Ovary (tissue), 9 donors: Measurements from ENCODE around the gene DENND1A. TPM values are rescaled to one million over a fixed set of nuclear protein-coding genes. Genes with fewer than 3 reads are reported as not detected.
"Not testable (repeated sequence)": the region's sequence is repeated elsewhere in the genome, so short reads cannot be mapped to it uniquely, and the experiment has no call there.

Experiments used
- DNase-seq, 5 donors: peaks; one replicate each; pipeline ENCODE4 v3.0.0-alpha.2; 2019 to 2020
- H3K27ac ChIP-seq, 2 donors: fragments of 200-600 bp; one replicate each; pipeline versions ENCODE4 v1.5.1 to v1.8.0; 2019 to 2022
- H3K27me3 ChIP-seq: fragments of 200-600 bp; one replicate; pipeline ENCODE4 v1.8.0; 2022
- H3K36me3 ChIP-seq: fragments of 200-600 bp; sonication (generic); one replicate; pipeline ENCODE4 v1.5.1; 2019
- H3K4me1 ChIP-seq: one replicate; pipeline ENCODE4 v1.8.1; 2013; ENCODE audit warnings: mild to moderate bottlenecking, moderate library complexity; ENCODE audit not compliant: insufficient read depth
- H3K4me3 ChIP-seq: fragments of 200-600 bp; sonication (generic); one replicate; pipeline ENCODE4 v1.5.1; 2017
- H3K9me3 ChIP-seq, 2 donors: fragments of 200-600 bp in 1 of 2; sonication (generic) in 1 of 2; one replicate each; pipeline versions ENCODE4 v1.5.1 to v1.8.1; 2013 to 2019; ENCODE audit warnings: mild to moderate bottlenecking in 1 of 2, moderate library complexity in 1 of 2
- CTCF ChIP-seq, 3 donors: fragments of 450-650 bp in 2 of 3; fragments of 200-600 bp in 1 of 3; IDR thresholded peaks; one replicate each; pipeline versions ENCODE4 v1.5.1 to v1.8.0; 2016 to 2022; ENCODE audit warnings: antibody characterized with exemption in 3 of 3, mild to moderate bottlenecking in 1 of 3
- EP300 ChIP-seq: sonication (generic); formaldehyde crosslinking; IDR thresholded peaks from one replicate; pipeline ENCODE4 v1.6.1; 2017; ENCODE audit warnings: antibody characterized with exemption
- POLR2A ChIP-seq: fragments of 450-650 bp; IDR thresholded peaks from one replicate; pipeline ENCODE4 v1.6.1; 2017; ENCODE audit warnings: antibody characterized with exemption, mild to moderate bottlenecking, moderate library complexity
- WGBS, 3 donors: extraction: QIAGEN DNeasy Blood & Tissue Kit in 1 of 3; methylation state at CpG; one replicate each; pipeline versions ENCODE4 v1.1.5 to v1.1.7; 2013 to 2017; 5-methylcytosine and 5-hydroxymethylcytosine counted together
- intact Hi-C, 4 donors: fragments of 100-400 bp; cut with DNase I; formaldehyde crosslinking; loops; one replicate each; pipeline versions ENCODE4 v1.11.0 to v1.15.1; 2022 to 2023
- polyA plus RNA-seq, 2 donors: library from polyadenylated mRNA; stranded (reverse); fragments of 200-250 nt in 1 of 2; fragments of 350-450 nt in 1 of 2; fragmentation: Illumina TruSeq in 1 of 2; extraction: RNeasy Lipid Tissue Mini Kit (QIAGEN cat#74804) in 1 of 2; gene quantifications; one replicate each; pipeline ENCODE4 v1.2.3, GENCODE V29; 2013 to 2014
- total RNA-seq, 7 donors: library from RNA; depleted of rRNA in 2 of 7; stranded (reverse); fragments of >200 nt in 2 of 7; fragmentation: NEBNext Ultra II Directional in 3 of 7; extraction: Animal tissue kit (Norgen Biotek cat#: 25700) in 3 of 7; gene quantifications; one replicate each; pipeline versions ENCODE4 v1.1.0 to v1.2.4, GENCODE V29; 2016 to 2023
- donor health status: DM: no; HTN: no; CAD: no; lungs with moderate emphysema.
- donor health status: DM: no; HTN: no; CAD: no.
- donor health status: Bipolar disorder and iron deficiency.
- donor health status: DM: yes; HTN: yes; CAD: no.
- donor health status: DM: no; HTN: no; CAD: no.
- donor health status: DM: yes; HTN: yes; CAD: no.

The DENND1A gene
- total and polyA plus RNA-seq, 9 donors: 10.4 to 24.5 (median 17.1) TPM

- no peaks in the 10 kb centered on the region for H3K27me3 ChIP-seq
- H3K9me3 ChIP-seq: no peaks in the 10 kb centered on the region
- no peak overlapping the region for H3K27ac ChIP-seq
- no peaks in the 10 kb centered on the region for H3K36me3 ChIP-seq
- WGBS, 3 donors: 82 to 90% (median 84%) methylated on average over 2 of the region's 2 CpGs
- no peak for DNase-seq
- intact Hi-C loops: no loop called here
- no peak for TF ChIP-seq CTCF (IDR thresholded peaks at IDR 0.05)
- no peak for TF ChIP-seq POLR2A
- no peak for TF ChIP-seq EP300
- H3K4me3 ChIP-seq: no peak overlapping the region
- no peaks in the 10 kb centered on the region for H3K4me1 ChIP-seq
Observed at GRCh38 chr9:123435471-123435870, 494.5 kb downstream of the DENND1A start.

- H3K4me1 ChIP-seq: no peaks in the 10 kb centered on the region
- WGBS, 3 donors: 87 to 89% (median 88%) methylated on average over 9 of the region's 9 CpGs
- no peak overlapping the region for H3K27ac ChIP-seq
- no peaks in the 10 kb centered on the region for H3K9me3 ChIP-seq
- intact Hi-C loops: no loop called here
- no peak for DNase-seq
- no peak for TF ChIP-seq EP300
- TF ChIP-seq POLR2A: no peak
- TF ChIP-seq CTCF (IDR thresholded peaks at IDR 0.05): no peak
- H3K4me3 ChIP-seq: no peak overlapping the region
- no peaks in the 10 kb centered on the region for H3K36me3 ChIP-seq
- H3K27me3 ChIP-seq: no peaks in the 10 kb centered on the region
Observed at GRCh38 chr9:123434619-123435240, 495.2 kb downstream of the DENND1A start.

- intact Hi-C loops: no loop called here
- Histone ChIP-seq H3K4me3 (no peak overlapping the region), H3K27me3 (no peaks in the 10 kb centered on the region), H3K27ac (no peak overlapping the region), H3K9me3 (no peaks in the 10 kb centered on the region), H3K36me3 (no peaks in the 10 kb centered on the region), H3K4me1 (no peaks in the 10 kb centered on the region)
- 95 to 97% (median 96%) methylated on average over 22 of the region's 22 CpGs for WGBS, 3 donors
- DNase-seq: no peak
- TF ChIP-seq EP300 (no peak), CTCF (IDR thresholded peaks at IDR 0.05) (no peak), POLR2A (no peak)
Observed at GRCh38 chr9:123432331-123433236, 497.3 kb downstream of the DENND1A start.

GRCh38 chr9:123431581-123431980 is 498.3 kb downstream of the DENND1A start:
- Histone ChIP-seq H3K9me3 (no peaks in the 10 kb centered on the region), H3K4me1 (no peaks in the 10 kb centered on the region), H3K4me3 (no peak overlapping the region), H3K36me3 (no peaks in the 10 kb centered on the region), H3K27ac (no peak overlapping the region), H3K27me3 (no peaks in the 10 kb centered on the region)
- WGBS, 3 donors: 72 to 84% (median 81%) methylated on average over 2 of the region's 2 CpGs
- intact Hi-C loops: no loop called here
- DNase-seq: no peak
- TF ChIP-seq CTCF (IDR thresholded peaks at IDR 0.05) (no peak), EP300 (no peak), POLR2A (no peak)

GRCh38 chr9:123428450-123428849 is 501.5 kb downstream of the DENND1A start:
- H3K4me3 ChIP-seq, H3K4me1 ChIP-seq, DNase-seq, intact Hi-C loops, H3K36me3 ChIP-seq, H3K27me3 ChIP-seq, H3K27ac ChIP-seq, H3K9me3 ChIP-seq: not testable (repeated sequence)
- 47 to 50% (median 50%) methylated on average over 1 of the region's 1 CpG for WGBS, 3 donors
